K562 (cell line): ENCODE data around the gene KCNH8. TPM values are rescaled to one million over a fixed set of nuclear protein-coding genes. Genes with fewer than 3 reads are reported as not detected.

Experiments used
- ATAC-seq: fragments of 200-7000 bp; cut with Tn5 transposase; 3 replicates; pipeline ENCODE4 v1.9.1; 2020; ENCODE audit warnings: moderate library complexity
- BruUV-seq: library from RNA; stranded (reverse); fragments of 400-500 nt; replicated peaks from 2 replicates; lab custom pipeline; 2021; lab: Mats Ljungman, UMichigan
- CTCF ChIA-PET: fragments of 300-600 bp; formaldehyde crosslinking; extraction: SDS; loops from one replicate; lab custom pipeline; 2021; ENCODE audit warnings: low intra/inter-chr PET ratio; lab: Yijun Ruan, JAX
- POLR2A ChIA-PET: fragments of 300-600, 350-650 bp; sonication (Branson Sonifier 250); formaldehyde crosslinking; extraction: SDS; loops from one replicate; lab custom pipeline; 2021; ENCODE audit warnings: antibody characterized with exemption, inconsistent platforms; lab: Yijun Ruan, JAX
- DNase-seq, 4 experiments: peaks; one replicate each; pipeline versions ENCODE4 v3.0.0 to v3.0.0-alpha.2; 2011 to 2018; ENCODE audit warnings: low spot score in 3 of 4, mixed read lengths in 3 of 4; ENCODE audit errors: extremely low read depth in 1 of 4
- FAIRE-seq: peaks from 2 replicates; lab custom pipeline; 2011; peaks lifted over from hg19 to GRCh38; lab: Jason Lieb, UNC
- H2AFZ ChIP-seq: 2 replicates; pipeline ENCODE4 v1.6.0; 2011; ENCODE audit warnings: low read depth, low read length, control low read depth, inconsistent platforms
- H3K27ac ChIP-seq: fragments of 200-600 bp; 3 replicates; pipeline ENCODE4 v1.8.0; 2011; ENCODE audit warnings: low read depth, mild to moderate bottlenecking, control low read depth, inconsistent platforms, low read length, moderate library complexity, mixed read lengths; ENCODE audit errors: extremely low read depth
- H3K27me3 ChIP-seq, 2 experiments: fragments of 300-600 bp in 1 of 2; 2 replicates in 1 of 2; 3 replicates in 1 of 2; pipeline versions ENCODE4 v1.6.0 to v1.8.0; 2011; ENCODE audit warnings: inconsistent platforms in 2 of 2, low read length in 2 of 2, mild to moderate bottlenecking in 1 of 2, mixed read lengths in 1 of 2, moderate library complexity in 1 of 2; ENCODE audit not compliant: control insufficient read depth in 2 of 2, insufficient read depth in 2 of 2
- H3K36me3 ChIP-seq: fragments of 300-600 bp; 3 replicates; pipeline ENCODE4 v1.8.0; 2011; ENCODE audit warnings: mild to moderate bottlenecking, low read length, inconsistent platforms; ENCODE audit not compliant: control insufficient read depth, insufficient read depth
- H3K4me1 ChIP-seq, 2 experiments: fragments of 200-600 bp in 1 of 2; replicated peaks in 1 of 2; 2 replicates in 1 of 2; 3 replicates in 1 of 2; pipeline versions ENCODE4 v1.5.1 to v1.8.0; 2011; ENCODE audit warnings: inconsistent platforms in 2 of 2, low read length in 2 of 2, mild to moderate bottlenecking in 1 of 2, mixed read lengths in 1 of 2, moderate library complexity in 1 of 2; ENCODE audit not compliant: control insufficient read depth in 2 of 2, insufficient read depth in 2 of 2
- H3K4me2 ChIP-seq: 2 replicates; pipeline ENCODE4 v1.6.1; 2011; ENCODE audit warnings: low read length, control low read depth, inconsistent platforms, mixed read lengths; ENCODE audit not compliant: insufficient read depth
- H3K4me3 ChIP-seq: fragments of 200-600 bp; sonication (generic), shearing (Covaris generic); 2 replicates; pipeline ENCODE4 v1.5.1; 2016; ENCODE audit warnings: control low read depth, inconsistent platforms
- H3K79me2 ChIP-seq: fragments of 200-600 bp; 3 replicates; pipeline ENCODE4 v1.8.0; 2011; ENCODE audit warnings: low read length, inconsistent platforms; ENCODE audit not compliant: control insufficient read depth, insufficient read depth
- H3K9ac ChIP-seq, 2 experiments: 2 replicates each; pipeline versions ENCODE4 v1.6.0 to v1.6.1; 2011; ENCODE audit warnings: low read depth in 2 of 2, low read length in 2 of 2, control low read depth in 1 of 2, inconsistent platforms in 1 of 2, mild to moderate bottlenecking in 1 of 2, mixed read lengths in 1 of 2; ENCODE audit not compliant: insufficient read depth in 1 of 2
- H3K9me1 ChIP-seq: one replicate; pipeline ENCODE4 v1.6.0; 2011; ENCODE audit warnings: inconsistent platforms, mild to moderate bottlenecking, low read length, moderate library complexity; ENCODE audit not compliant: control insufficient read depth, insufficient read depth
- H3K9me3 ChIP-seq: replicated peaks from 2 replicates; pipeline ENCODE4 v1.5.1; 2011; ENCODE audit warnings: low read depth, low read length, inconsistent platforms; ENCODE audit not compliant: control insufficient read depth, insufficient read depth
- H4K20me1 ChIP-seq: replicated peaks from 2 replicates; pipeline ENCODE4 v1.6.1; 2011; ENCODE audit warnings: low read length, inconsistent platforms, mixed read lengths; ENCODE audit not compliant: control insufficient read depth, insufficient read depth
- ATF3 ChIP-seq, 2 experiments: fragments of 450-650 bp in 1 of 2; sonication (generic) in 1 of 2; formaldehyde crosslinking in 1 of 2; IDR thresholded peaks in 1 of 2; conservative IDR thresholded peaks in 1 of 2; 2 replicates each; pipeline versions ENCODE4 v1.6.1 to v1.8.1; 2016 to 2023; ENCODE audit warnings: mild to moderate bottlenecking in 2 of 2, moderate library complexity in 2 of 2, inconsistent platforms in 1 of 2, missing genetic modification reagents in 1 of 2
- CHD4 ChIP-seq: fragments of 200-600 bp; sonication (generic); IDR thresholded peaks from 3 replicates; pipeline ENCODE4 v1.6.1; 2012; ENCODE audit warnings: low read depth, mild to moderate bottlenecking, mixed read lengths, low read length, inconsistent platforms; ENCODE audit not compliant: insufficient read depth, insufficient replicate concordance, poor library complexity, severe bottlenecking
- E2F6 ChIP-seq, 2 experiments: IDR thresholded peaks; 2 replicates each; pipeline ENCODE4 v1.6.1; 2011; ENCODE audit warnings: borderline replicate concordance in 1 of 2, control low read depth in 1 of 2, low read depth in 1 of 2, low read length in 1 of 2, mild to moderate bottlenecking in 1 of 2, mixed read lengths in 1 of 2, moderate library complexity in 1 of 2; ENCODE audit not compliant: insufficient read depth in 1 of 2, insufficient read length in 1 of 2, poor library complexity in 1 of 2, severe bottlenecking in 1 of 2; ENCODE audit errors: extremely low read depth in 1 of 2
- ETS2 ChIP-seq: IDR thresholded peaks from 2 replicates; pipeline ENCODE4 v1.6.1; 2016; ENCODE audit warnings: borderline replicate concordance, missing genetic modification characterization, mild to moderate bottlenecking, moderate library complexity, missing compliant biosample characterization; ENCODE audit not compliant: poor library complexity, severe bottlenecking
- HDAC6 ChIP-seq: IDR thresholded peaks from 2 replicates; pipeline ENCODE4 v1.6.1; 2012; ENCODE audit warnings: low read depth, mild to moderate bottlenecking, control low read depth, inconsistent platforms, low read length, moderate library complexity
- HNRNPL ChIP-seq: fragments of 200-400 bp; formaldehyde crosslinking; IDR thresholded peaks from 2 replicates; pipeline ENCODE4 v1.6.1; 2017; ENCODE audit warnings: low read depth, mild to moderate bottlenecking, low read length
- KLF13 ChIP-seq: fragments of 450-650 bp; IDR thresholded peaks from 2 replicates; pipeline ENCODE4 v1.6.1; 2016; ENCODE audit warnings: missing genetic modification characterization, low read depth, mild to moderate bottlenecking, missing compliant biosample characterization, moderate library complexity, borderline replicate concordance
- MAFF ChIP-seq: IDR thresholded peaks from 2 replicates; pipeline ENCODE4 v1.6.1; 2012; ENCODE audit warnings: low read length, improper control_type of control experiment
- PHF8 ChIP-seq: fragments of 200-600 bp; sonication (generic); IDR thresholded peaks from 2 replicates; pipeline ENCODE4 v1.6.1; 2012; ENCODE audit warnings: mixed run types, mild to moderate bottlenecking, inconsistent platforms, low read length, moderate library complexity, borderline replicate concordance
- RBM15 ChIP-seq: fragments of 200-400 bp; formaldehyde crosslinking; IDR thresholded peaks from 2 replicates; pipeline ENCODE4 v1.6.1; 2018; ENCODE audit warnings: mild to moderate bottlenecking, low read length, moderate library complexity; ENCODE audit not compliant: insufficient read depth
- RNF219 ChIP-seq: fragments of 250-450 bp; sonication (Bioruptor Pico); IDR thresholded peaks from 2 replicates; pipeline ENCODE4 v1.5.0; 2022; ENCODE audit warnings: mild to moderate bottlenecking
- U2AF2 ChIP-seq: fragments of 200-400 bp; formaldehyde crosslinking; optimal IDR thresholded peaks from 2 replicates; pipeline ENCODE3; 2017; ENCODE audit warnings: low read depth, mild to moderate bottlenecking, low read length
- YY1 ChIP-seq, 3 experiments: IDR thresholded peaks; 2 replicates each; pipeline ENCODE4 v1.6.1; 2011; ENCODE audit warnings: low read length in 2 of 3, mild to moderate bottlenecking in 2 of 3, moderate library complexity in 2 of 3, borderline replicate concordance in 1 of 3, control low read depth in 1 of 3, low read depth in 1 of 3; ENCODE audit not compliant: insufficient read depth in 3 of 3, insufficient replicate concordance in 2 of 3, control insufficient read depth in 1 of 3, insufficient read length in 1 of 3; ENCODE audit errors: extremely low read depth in 1 of 3
- ZFX ChIP-seq: sonication (generic); formaldehyde crosslinking; IDR thresholded peaks from 2 replicates; pipeline ENCODE4 v1.8.0; 2022; ENCODE audit warnings: mild to moderate bottlenecking, missing genetic modification reagents, moderate library complexity
- ZNF146 ChIP-seq: IDR thresholded peaks from one replicate; pipeline ENCODE4 v1.6.1; 2018; ENCODE audit warnings: missing compliant biosample characterization; ENCODE audit not compliant: unreplicated experiment
- ZNF316 ChIP-seq: fragments of 450-650 bp; IDR thresholded peaks from 2 replicates; pipeline ENCODE4 v1.6.1; 2016
- WGBS: fragments of 100-300 bp; shearing (Covaris generic); methylation state at CpG from one replicate; pipeline ENCODE4 v1.1.6; 2016; ENCODE audit warnings: low coverage, mixed read lengths; ENCODE audit not compliant: insufficient coverage; ENCODE audit errors: missing lambda C conversion rate; 5-methylcytosine and 5-hydroxymethylcytosine counted together
- in situ Hi-C: fragments of 300-500 bp; cut with MboI; formaldehyde crosslinking; loops from 4 replicates; pipeline ENCODE4 v1.15.0; 2018; ENCODE audit warnings: inconsistent platforms, mixed read lengths
- intact Hi-C: fragments of 100-400 bp; cut with micrococcal nuclease; formaldehyde crosslinking; loops from 2 replicates; pipeline ENCODE4 v1.14.2; 2022
- polyA plus RNA-seq, 8 experiments: library from polyadenylated mRNA; depleted of rRNA in 4 of 8; stranded (reverse) in 5 of 8; unstranded in 3 of 8; fragments of >200 nt; fragmentation: Nextera tagmentation in 2 of 8; fragmentation: Illumina TruSeq in 1 of 8; extraction: Ambion mirVana in 2 of 8; extraction: Trizol in 1 of 8; gene quantifications; 2 replicates each; pipeline versions ENCODE4 v1.2.1 to v1.2.3, GENCODE V29; 2011 to 2014; ENCODE audit warnings: inconsistent platforms in 1 of 8, missing spikeins in 1 of 8
- total RNA-seq, 7 experiments: library from RNA; depleted of rRNA in 6 of 7; stranded (reverse); fragments of >200 nt in 6 of 7; fragmentation: Illumina TruSeq in 2 of 7; extraction: Trizol in 2 of 7; gene quantifications; 2 replicates each; pipeline versions ENCODE4 v1.2.1 to v1.2.3, GENCODE V29; 2011 to 2021; ENCODE audit warnings: low replicate concordance in 1 of 7

Gene KCNH8
- total and polyA plus RNA-seq, 9 of the 15 experiments (the other 6 are each of a cell fraction or from before 2014, with no cell fraction given): 0.02 to 0.08 (median 0.04) TPM; not detected in 6

- no TSS peak for BruUV-seq
- no peak for ATAC-seq
- no peak for FAIRE-seq
- H3K4me3 ChIP-seq: no peak overlapping the region
- POLR2A ChIA-PET: no interaction called here
- H2AFZ ChIP-seq: no peak overlapping the region
- intact Hi-C loops (no loop called here), in situ Hi-C loops (no loop called here)
- peaks cover 2% of the 10 kb centered on the region; the same call in 1 of the 2 replicates for H3K9me3 ChIP-seq
- H3K9ac ChIP-seq: no peak overlapping the region
- H3K36me3 ChIP-seq: no peaks in the 10 kb centered on the region
- H3K27me3 ChIP-seq: no peaks in the 10 kb centered on the region
- H4K20me1 ChIP-seq: no peaks in the 10 kb centered on the region
- H3K79me2 ChIP-seq: no peaks in the 10 kb centered on the region
- H3K4me2 ChIP-seq: no peak overlapping the region
- no peak overlapping the region for H3K27ac ChIP-seq
- CTCF ChIA-PET: no interaction called here
- no peaks in the 10 kb centered on the region for H3K4me1 ChIP-seq
- H3K9me1 ChIP-seq: no peaks in the 10 kb centered on the region
- WGBS: 0% methylated on average over 3 of the region's 3 CpGs
- no peak for TF ChIP-seq HNRNPL
- no peak for TF ChIP-seq E2F6 (IDR thresholded peaks at IDR 0.05; ENCODE audit: borderline replicate concordance in 1 of 2, extremely low read depth in 1 of 2, insufficient read depth in 1 of 2, insufficient read length in 1 of 2, low read depth in 1 of 2, low read length in 1 of 2, poor library complexity in 1 of 2, severe bottlenecking in 1 of 2)
- TF ChIP-seq ETS2 (tag): no peak
- TF ChIP-seq ZNF316: no peak
- TF ChIP-seq ATF3 (IDR thresholded peaks at IDR 0.05): no peak
- TF ChIP-seq ATF3 (CRISPR knock-in tag; conservative IDR thresholded peaks at IDR 0.05): no peak
- TF ChIP-seq YY1 (IDR thresholded peaks at IDR 0.05; ENCODE audit: borderline replicate concordance in 1 of 3, control insufficient read depth in 1 of 3, extremely low read depth in 1 of 3, insufficient read depth in 3 of 3, insufficient read length in 1 of 3, insufficient replicate concordance in 2 of 3, low read depth in 1 of 3, low read length in 2 of 3): no peak
- no peak for TF ChIP-seq RBM15
- TF ChIP-seq CHD4: no peak
- no peak for TF ChIP-seq KLF13 (tag)
- no peak for TF ChIP-seq ZFX (CRISPR knock-in tag)
- TF ChIP-seq PHF8: no peak
- TF ChIP-seq ZNF146 (CRISPR knock-in tag): no peak
- TF ChIP-seq MAFF: no peak
- TF ChIP-seq RNF219 (CRISPR knock-in tag): no peak
- TF ChIP-seq U2AF2: no peak
- TF ChIP-seq HDAC6: no peak
- DNase-seq: no peak
These were observed 236.6 kb downstream of the KCNH8 start for GRCh38 chr3:19384868-19385267.
